NCI-H69 (cell line): ENCODE data around the gene MAGEL2.
"Not testable (repeated sequence)": the region's sequence is repeated elsewhere in the genome, so short reads cannot be mapped to it uniquely, and the experiment has no call there.

Experiments used
- DNase-seq: peaks from one replicate; lab custom pipeline; 2025; lab: John Stamatoyannopoulos, UW

The MAGEL2 gene

DNA sequence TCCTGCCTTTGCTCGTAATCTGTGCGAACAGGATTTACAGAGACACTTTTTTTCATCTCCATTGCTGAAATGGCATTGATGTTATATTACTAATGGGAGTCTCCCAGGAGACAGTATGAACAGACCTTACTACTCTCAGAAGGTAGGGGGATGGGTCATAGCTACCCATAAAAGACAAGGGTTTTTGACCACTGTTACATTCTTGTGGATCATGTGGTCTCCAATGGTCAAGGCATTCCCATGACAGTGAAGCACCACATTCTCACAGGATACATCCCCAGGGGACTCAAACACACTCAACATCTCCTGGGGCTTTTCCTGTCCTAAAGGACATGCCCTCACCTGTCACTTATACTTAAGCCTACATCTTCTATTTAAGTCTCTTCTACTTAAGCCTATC lies 41.4 kb downstream of the MAGEL2 start:
- no peak for DNase-seq

DNA sequence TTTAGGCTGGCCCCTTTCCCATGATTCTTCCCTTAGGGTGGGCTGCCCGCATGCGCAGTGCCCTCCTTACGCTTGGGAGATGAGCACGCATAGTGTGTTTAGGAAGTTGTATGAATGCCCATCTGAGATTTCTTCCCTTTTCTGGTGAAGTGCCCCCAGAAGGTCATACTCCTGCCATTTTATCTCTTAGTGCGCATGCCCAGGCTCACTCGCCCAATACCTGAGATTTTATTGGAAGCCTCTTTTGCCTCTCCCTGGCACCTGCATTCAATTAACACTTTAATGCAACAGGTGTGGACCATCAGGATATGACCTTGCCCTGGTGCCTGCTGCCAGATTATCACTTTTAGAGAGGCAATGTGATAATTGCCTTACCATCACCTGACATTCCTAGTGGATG lies 45.5 kb downstream of the MAGEL2 start:
- DNase-seq, result no peak

- DNase-seq, result no peak
Measured at GRCh38 chr15:23599053-23599452, 48.6 kb downstream of the MAGEL2 start.

DNA sequence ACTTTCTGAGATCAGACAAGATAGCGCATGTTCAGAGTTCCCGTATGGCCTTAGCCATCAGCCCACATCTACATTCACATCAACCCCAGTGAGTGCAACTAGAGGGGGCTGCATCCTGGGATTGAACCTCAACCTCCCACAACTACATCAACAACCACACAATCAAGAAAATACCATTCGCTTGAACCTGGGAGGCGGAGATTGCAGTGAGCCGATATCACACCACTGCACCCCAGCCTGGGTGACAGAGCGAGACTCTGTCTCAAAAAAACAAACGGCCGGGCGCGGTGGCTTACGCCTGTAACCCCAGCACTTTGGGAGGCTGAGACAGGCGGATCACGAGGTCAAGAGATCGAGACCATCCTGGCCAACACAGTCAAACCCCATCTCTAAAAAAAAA lies 50.4 kb downstream of the MAGEL2 start:
- not testable (repeated sequence) for DNase-seq

DNA sequence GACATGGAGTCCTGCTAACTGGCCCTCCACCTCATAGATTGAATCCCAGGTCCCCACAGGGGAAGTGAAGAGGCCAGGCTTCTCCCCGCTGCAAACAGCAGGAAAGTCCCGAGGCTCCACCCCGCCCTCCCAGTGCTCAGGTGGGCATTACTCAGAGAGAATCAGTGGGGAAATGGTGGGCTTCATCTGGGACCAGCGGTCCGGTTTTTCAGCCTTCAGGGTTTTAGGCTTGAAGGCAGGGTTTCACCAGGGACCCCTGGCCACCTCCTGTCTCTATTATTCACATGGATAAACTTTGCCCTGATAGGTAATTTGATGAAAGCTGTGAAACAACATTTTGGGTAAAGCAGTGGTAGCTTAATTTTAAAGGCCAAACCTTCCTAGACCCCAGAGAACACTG lies 50.9 kb downstream of the MAGEL2 start:
- no peak for DNase-seq

- no peak for DNase-seq
Measured at GRCh38 chr15:23595368-23595767, 52.3 kb downstream of the MAGEL2 start.

GRCh38 chr15:23594252-23594770 lies 53.4 kb downstream of the MAGEL2 start:
- DNase-seq, result no peak
